ENCODE data around the gene MRPS18A.

MRPS18A gene

DNA sequence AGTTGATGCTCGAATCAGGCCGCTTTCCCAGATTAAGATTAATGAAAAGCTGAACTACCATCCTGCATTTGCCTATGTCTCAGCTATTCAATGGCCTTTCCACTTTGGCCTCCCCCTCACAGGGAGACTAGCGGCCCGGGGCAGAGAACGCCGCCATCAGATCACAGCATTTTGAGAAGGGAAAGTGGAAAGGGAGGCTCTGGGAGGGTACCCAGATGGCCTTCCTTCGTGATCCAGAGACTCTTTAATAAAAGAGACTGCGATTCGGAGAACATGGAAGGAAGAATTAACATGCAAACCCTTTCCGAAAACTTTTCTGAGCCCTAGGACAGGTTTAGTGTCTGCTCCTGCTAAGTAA is 533 bp downstream of the MRPS18A start:
- TF ChIP-seq, protein P1, sequence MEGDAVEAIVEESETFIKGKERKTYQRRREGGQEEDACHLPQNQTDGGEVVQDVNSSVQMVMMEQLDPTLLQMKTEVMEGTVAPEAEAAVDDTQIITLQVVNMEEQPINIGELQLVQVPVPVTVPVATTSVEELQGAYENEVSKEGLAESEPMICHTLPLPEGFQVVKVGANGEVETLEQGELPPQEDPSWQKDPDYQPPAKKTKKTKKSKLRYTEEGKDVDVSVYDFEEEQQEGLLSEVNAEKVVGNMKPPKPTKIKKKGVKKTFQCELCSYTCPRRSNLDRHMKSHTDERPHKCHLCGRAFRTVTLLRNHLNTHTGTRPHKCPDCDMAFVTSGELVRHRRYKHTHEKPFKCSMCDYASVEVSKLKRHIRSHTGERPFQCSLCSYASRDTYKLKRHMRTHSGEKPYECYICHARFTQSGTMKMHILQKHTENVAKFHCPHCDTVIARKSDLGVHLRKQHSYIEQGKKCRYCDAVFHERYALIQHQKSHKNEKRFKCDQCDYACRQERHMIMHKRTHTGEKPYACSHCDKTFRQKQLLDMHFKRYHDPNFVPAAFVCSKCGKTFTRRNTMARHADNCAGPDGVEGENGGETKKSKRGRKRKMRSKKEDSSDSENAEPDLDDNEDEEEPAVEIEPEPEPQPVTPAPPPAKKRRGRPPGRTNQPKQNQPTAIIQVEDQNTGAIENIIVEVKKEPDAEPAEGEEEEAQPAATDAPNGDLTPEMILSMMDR (IDR thresholded peaks at IDR 0.05; ENCODE audit: control insufficient read depth, extremely low read depth, insufficient read depth) = no peak
- DNase-seq (ENCODE audit: low read depth) = no peak

DNA sequence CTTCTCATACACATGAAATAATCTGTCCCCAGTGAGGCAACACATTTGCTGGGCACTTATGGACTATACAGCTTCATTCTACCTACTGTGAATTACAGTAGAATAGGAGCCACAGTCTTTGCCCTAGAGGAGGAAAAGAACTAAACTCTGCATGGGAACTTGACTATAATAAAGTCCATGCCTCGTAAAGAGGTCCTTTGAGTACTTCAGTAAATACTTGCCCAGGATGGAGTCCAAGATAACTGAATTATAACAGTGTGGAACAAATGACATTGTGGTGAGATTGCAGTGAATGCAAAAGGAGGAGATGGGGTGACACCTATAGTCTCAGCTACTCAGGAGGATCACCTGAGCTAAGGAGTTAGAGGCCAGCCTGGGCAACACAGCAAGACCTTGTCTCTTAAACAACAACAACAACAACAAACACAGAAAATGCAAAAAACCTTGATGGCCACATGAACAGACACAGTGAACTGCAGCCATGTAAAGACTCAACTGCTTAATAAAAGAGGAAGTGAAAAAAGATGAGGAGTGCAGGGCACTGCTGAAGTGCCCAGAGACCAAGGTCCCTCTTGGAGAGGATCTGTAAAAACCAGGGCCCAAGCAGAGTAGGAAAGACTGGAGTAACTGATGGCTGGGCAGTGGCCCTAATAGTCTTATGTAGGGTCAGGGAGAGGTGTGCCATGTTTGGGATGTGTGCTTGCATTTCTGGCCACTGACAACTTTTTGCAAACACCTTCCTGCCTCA is 3.7 kb downstream of the MRPS18A start:
- DNase-seq (ENCODE audit: low read depth) = peak; percentile 89
- TF ChIP-seq, protein P1 (IDR thresholded peaks at IDR 0.05; ENCODE audit: control insufficient read depth, extremely low read depth, insufficient read depth) = no peak
- no peak overlapping the region for H3K4me3 ChIP-seq (ENCODE audit: low read depth, low read length)

More for the DNA sequence above, 533 bp downstream of the MRPS18A start:
- H3K4me3 ChIP-seq (ENCODE audit: low read depth, low read length) = peak overlapping the region; percentile 81

DNA sequence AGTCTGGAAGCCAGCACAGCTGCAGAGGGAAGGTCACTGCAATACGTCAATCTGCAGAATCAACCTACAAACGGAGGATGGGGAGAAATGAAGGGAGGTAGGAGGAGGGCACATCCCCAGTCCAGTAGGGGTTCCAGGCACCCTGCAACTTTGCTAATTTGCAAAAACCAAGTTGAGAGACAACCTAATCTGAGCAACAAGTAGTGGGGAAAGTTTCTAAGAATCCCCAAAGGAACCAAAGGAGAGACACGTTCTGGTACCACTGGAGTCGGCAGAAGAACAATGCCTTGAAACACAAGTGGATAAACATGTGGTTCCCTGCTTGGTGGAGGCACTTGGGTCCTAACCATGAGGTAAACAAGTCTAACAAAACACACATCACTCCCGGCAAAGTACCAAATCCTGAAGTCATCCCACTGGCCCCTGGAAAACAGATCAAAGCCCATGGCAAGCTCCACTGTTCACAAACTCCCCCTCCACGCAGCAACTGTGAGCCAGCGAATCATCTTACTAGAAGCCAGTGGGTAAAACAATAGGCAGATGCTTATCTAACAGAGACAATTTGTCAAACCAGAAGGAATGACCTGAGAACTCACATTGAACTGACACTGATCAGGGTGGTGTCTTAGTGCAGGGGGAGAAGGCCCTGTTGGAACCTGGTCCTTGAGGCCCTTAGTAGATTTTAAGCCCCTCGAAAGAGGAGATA is 4.7 kb downstream of the MRPS18A start:
- TF ChIP-seq, protein P1 (IDR thresholded peaks at IDR 0.05; ENCODE audit: control insufficient read depth, extremely low read depth, insufficient read depth) = no peak
- peak; percentile 82 for DNase-seq (ENCODE audit: low read depth)

DNA sequence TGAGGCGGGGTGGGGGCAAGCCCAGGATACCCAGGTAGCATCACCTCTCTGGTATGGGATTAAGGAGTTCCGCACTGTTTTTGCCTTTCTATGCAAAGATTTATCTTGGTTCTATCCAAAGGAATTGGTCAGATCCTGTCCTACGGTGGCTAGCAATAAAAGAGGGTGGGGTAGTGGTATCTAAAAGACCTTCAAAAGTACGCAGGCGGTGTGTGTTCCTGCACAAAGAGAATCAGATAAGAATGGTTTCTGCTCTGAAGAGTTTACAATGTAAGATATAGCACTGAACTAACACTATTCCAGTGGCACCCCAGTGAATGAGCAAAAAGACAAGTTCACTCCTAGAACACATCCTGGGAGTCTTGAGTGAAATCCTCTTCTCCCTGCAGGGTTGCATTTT is 6.3 kb downstream of the MRPS18A start:
- no peak overlapping the region for H3K4me3 ChIP-seq (ENCODE audit: low read depth, low read length)
- DNase-seq (ENCODE audit: low read depth) = no peak
- TF ChIP-seq, protein P1 (IDR thresholded peaks at IDR 0.05; ENCODE audit: control insufficient read depth, extremely low read depth, insufficient read depth) = no peak

More for the DNA sequence above, 4.7 kb downstream of the MRPS18A start:
- H3K4me3 ChIP-seq (ENCODE audit: low read depth, low read length) = peak overlapping the region; percentile 4; the same call in 1 of the 2 replicates

DNA sequence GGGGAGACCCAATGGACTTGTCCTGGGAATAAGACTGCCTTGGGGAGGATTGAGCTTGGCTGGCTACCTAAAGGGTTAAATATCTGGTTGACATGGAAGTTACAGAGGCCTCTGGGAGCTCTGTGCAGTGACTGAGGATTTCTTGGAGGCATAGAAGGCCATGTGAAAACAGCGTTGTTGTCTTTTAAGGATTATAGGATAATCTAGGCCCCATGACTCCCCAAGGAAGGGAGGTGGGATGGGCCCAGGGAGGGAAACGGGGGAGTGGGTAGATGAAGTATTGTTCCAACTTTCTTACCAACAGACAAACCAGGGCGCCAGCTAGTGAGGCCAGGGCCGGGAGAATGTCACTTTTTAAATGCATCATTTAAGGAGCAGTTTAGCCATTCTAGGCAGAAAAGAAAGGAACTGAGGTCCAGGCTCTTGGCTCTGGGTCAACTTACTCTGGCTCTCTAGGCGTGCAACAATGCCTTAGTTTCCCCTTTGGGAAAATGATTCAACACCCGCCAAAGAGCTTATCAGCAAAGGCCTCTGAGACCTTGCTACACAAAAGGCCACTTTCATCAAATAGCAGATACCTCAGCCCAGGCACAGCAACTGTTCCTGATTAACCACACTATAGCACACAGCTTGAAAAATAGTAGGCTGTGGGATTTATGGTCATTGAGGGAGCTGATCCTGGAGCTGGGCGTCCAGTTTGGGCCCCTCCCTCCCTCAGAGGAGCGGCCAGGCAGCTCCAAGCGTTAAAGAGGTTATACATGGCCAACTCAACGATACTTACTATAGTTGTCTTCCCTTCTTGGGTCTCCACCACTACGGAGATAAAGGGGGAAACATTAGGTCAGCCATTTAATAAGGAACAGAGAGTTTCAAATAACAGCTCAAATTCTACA is 7.0 kb downstream of the MRPS18A start:
- H3K4me3 ChIP-seq (ENCODE audit: low read depth, low read length) = no peak overlapping the region
- no peak for DNase-seq (ENCODE audit: low read depth)
- TF ChIP-seq, protein P1 (IDR thresholded peaks at IDR 0.05; ENCODE audit: control insufficient read depth, extremely low read depth, insufficient read depth) = no peak

DNA sequence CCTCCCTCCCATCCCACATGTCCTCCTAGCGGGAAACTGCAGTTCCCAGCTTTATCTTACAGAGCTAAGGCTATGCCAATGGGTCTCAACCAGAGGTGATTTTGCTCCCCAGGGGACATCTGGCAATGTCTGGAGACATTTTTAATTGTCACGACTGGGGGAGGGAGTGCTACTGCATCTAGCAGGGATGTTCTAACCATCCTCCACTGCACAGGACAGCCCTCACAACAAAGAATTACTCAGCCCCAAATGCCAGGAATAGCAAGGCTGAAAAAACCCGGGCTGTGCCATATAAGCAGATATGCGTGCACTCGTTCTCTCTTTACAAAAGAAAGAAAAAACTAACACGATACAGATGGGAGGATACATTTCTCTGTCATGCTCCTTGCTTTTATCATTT is 8.5 kb downstream of the MRPS18A start:
- TF ChIP-seq, protein P1 (IDR thresholded peaks at IDR 0.05; ENCODE audit: control insufficient read depth, extremely low read depth, insufficient read depth) = no peak
- no peak for DNase-seq (ENCODE audit: low read depth)
- no peak overlapping the region for H3K4me3 ChIP-seq (ENCODE audit: low read depth, low read length)
